Nucleus accumbens (tissue), 56 donors: ENCODE data around the gene LPP.

Experiments
- DNase-seq, 56 donors: peaks; one replicate each; lab custom pipeline; 2025; lab: John Stamatoyannopoulos, UW

Gene LPP

GRCh38 chr3:188321258-188321657 is 167.3 kb downstream of the LPP start:
- no peak for DNase-seq

- no peak for DNase-seq
Measured at GRCh38 chr3:188322135-188322887, 168.4 kb downstream of the LPP start.

GRCh38 chr3:188323067-188323842 is 169.3 kb downstream of the LPP start:
- DNase-seq = no peak

- peak in 8 of 56 donors; percentile 9 to 46 (median 30) for DNase-seq
Measured at GRCh38 chr3:188326111-188326510, 172.2 kb downstream of the LPP start.

GRCh38 chr3:188326968-188327367 is 173.0 kb downstream of the LPP start:
- DNase-seq = no peak

GRCh38 chr3:188327433-188327832 is 173.5 kb downstream of the LPP start:
- DNase-seq = no peak

GRCh38 chr3:188330138-188330537 is 176.2 kb downstream of the LPP start:
- DNase-seq = no peak

GRCh38 chr3:188331166-188331565 is 177.2 kb downstream of the LPP start:
- no peak for DNase-seq

GRCh38 chr3:188332085-188332484 is 178.1 kb downstream of the LPP start:
- no peak for DNase-seq

- no peak for DNase-seq
Measured at GRCh38 chr3:188335656-188336055, 181.7 kb downstream of the LPP start.

GRCh38 chr3:188336178-188336577 is 182.2 kb downstream of the LPP start:
- no peak for DNase-seq

GRCh38 chr3:188337232-188337631 is 183.3 kb downstream of the LPP start:
- DNase-seq = no peak

GRCh38 chr3:188338086-188338485 is 184.1 kb downstream of the LPP start:
- DNase-seq = no peak

- no peak for DNase-seq
Measured at GRCh38 chr3:188339410-188340295, 185.7 kb downstream of the LPP start.

- no peak for DNase-seq
Measured at GRCh38 chr3:188341501-188341900, 187.5 kb downstream of the LPP start.

GRCh38 chr3:188342991-188343732 is 189.2 kb downstream of the LPP start:
- no peak for DNase-seq

- DNase-seq = no peak
Measured at GRCh38 chr3:188343894-188344293, 189.9 kb downstream of the LPP start.

GRCh38 chr3:188345223-188345622 is 191.3 kb downstream of the LPP start:
- DNase-seq = peak in 4 of 56 donors; percentile 2 to 33 (median 14)

GRCh38 chr3:188348435-188349244 is 194.7 kb downstream of the LPP start:
- peak in 4 of 56 donors; percentile 4 to 49 (median 20) for DNase-seq
